Smooth muscle cell (in vitro differentiated cells): ENCODE data around the gene TNS3. TPM values are rescaled to one million over a fixed set of nuclear protein-coding genes. Genes with fewer than 3 reads are reported as not detected.

ENCODE experiments used
- DNase-seq: peaks from one replicate; lab custom pipeline; 2025; ENCODE audit not compliant: unreplicated experiment; lab: John Stamatoyannopoulos, UW
- H2AFZ ChIP-seq: fragments of 200-600 bp; sonication (generic); 2 replicates; pipeline ENCODE4 v1.6.0; 2016; ENCODE audit warnings: antibody characterized with exemption, low read depth, mild to moderate bottlenecking
- H3F3A ChIP-seq: fragments of 200-600 bp; sonication (generic); 2 replicates; pipeline ENCODE4 v1.6.0; 2017; ENCODE audit warnings: antibody characterized with exemption, low read depth
- H3K27ac ChIP-seq: fragments of 200-600 bp; sonication (generic); 2 replicates; pipeline ENCODE4 v1.5.1; 2016; ENCODE audit warnings: low read depth, mild to moderate bottlenecking
- H3K27me3 ChIP-seq: fragments of 200-600 bp; sonication (generic); 2 replicates; pipeline ENCODE4 v1.6.1; 2016; ENCODE audit warnings: low read depth, mild to moderate bottlenecking
- H3K36me3 ChIP-seq: fragments of 200-600 bp; sonication (generic); 2 replicates; pipeline ENCODE4 v1.5.1; 2016; ENCODE audit warnings: low read depth
- H3K4me1 ChIP-seq: fragments of 200-600 bp; sonication (generic); 2 replicates; pipeline ENCODE4 v1.5.1; 2016; ENCODE audit warnings: low read depth
- H3K4me2 ChIP-seq: fragments of 200-600 bp; sonication (generic); 2 replicates; pipeline ENCODE4 v1.6.0; 2016; ENCODE audit warnings: mild to moderate bottlenecking
- H3K4me3 ChIP-seq: fragments of 200-600 bp; sonication (generic); 2 replicates; pipeline ENCODE4 v1.5.1; 2016; ENCODE audit warnings: mild to moderate bottlenecking
- H3K79me2 ChIP-seq: fragments of 200-600 bp; sonication (generic); 2 replicates; pipeline ENCODE4 v1.6.0; 2016; ENCODE audit warnings: low read depth, mild to moderate bottlenecking
- H3K9ac ChIP-seq: fragments of 200-600 bp; sonication (generic); 2 replicates; pipeline ENCODE4 v1.6.0; 2016; ENCODE audit warnings: low read depth
- H3K9me3 ChIP-seq: fragments of 200-600 bp; sonication (generic); replicated peaks from 2 replicates; pipeline ENCODE4 v1.5.1; 2016; ENCODE audit warnings: low read depth
- H4K20me1 ChIP-seq: fragments of 200-600 bp; sonication (generic); 2 replicates; pipeline ENCODE4 v1.6.0; 2016; ENCODE audit warnings: low read depth
- WGBS: methylation state at CpG from one replicate; pipeline ENCODE4 v1.1.7; 2016; ENCODE audit warnings: low lambda C conversion rate; 5-methylcytosine and 5-hydroxymethylcytosine counted together
- polyA plus RNA-seq: library from polyadenylated mRNA; unstranded; fragments of >200 nt; fragmentation: Nextera tagmentation; extraction: Ambion mirVana; gene quantifications from 2 replicates; pipeline ENCODE4 v1.2.1, GENCODE V29; 2016
- total RNA-seq: library from RNA; depleted of rRNA; stranded (reverse); fragments of >200 nt; gene quantifications from 2 replicates; pipeline ENCODE4 v1.2.3, GENCODE V29; 2014
- TF ChIP-seq, protein P1 (sequence below): fragments of 200-600 bp; sonication (generic); IDR thresholded peaks from 2 replicates; pipeline ENCODE4 v1.5.1; 2017; ENCODE audit warnings: borderline replicate concordance, mild to moderate bottlenecking, antibody characterized with exemption; ENCODE audit not compliant: insufficient read depth, poor library complexity, severe bottlenecking

Gene TNS3
- total and polyA plus RNA-seq, 2 experiments from 2014 or later, result 32.6 to 50.5 TPM

DNA sequence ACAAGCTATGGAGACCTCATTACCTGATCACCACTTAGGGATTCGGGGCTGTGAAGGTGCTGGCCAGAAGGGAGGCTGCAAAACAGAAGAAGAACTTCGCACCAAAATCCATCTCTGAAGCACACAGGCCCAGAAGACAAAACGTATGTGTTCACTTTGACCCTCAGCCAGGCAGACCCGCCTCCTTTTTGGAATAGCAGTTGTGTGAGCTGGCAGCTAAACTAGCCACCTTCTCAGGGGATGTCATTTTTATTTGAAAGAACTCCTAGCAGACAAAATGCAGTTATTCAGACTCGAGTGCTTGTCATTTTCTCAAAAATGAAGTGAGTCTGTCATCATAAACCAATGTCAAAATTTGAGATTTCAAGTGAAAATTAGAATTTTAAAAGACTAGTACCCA, 71.7 kb downstream of the TNS3 start:
- Histone ChIP-seq H3K36me3 (no peaks in the 10 kb centered on the region), H3F3A (peaks cover 28% of the 10 kb centered on the region), H3K9me3 (no peaks in the 10 kb centered on the region), H3K4me3 (no peak overlapping the region), H3K27me3 (no peaks in the 10 kb centered on the region), H3K27ac (peak overlapping the region; percentile 94), H3K79me2 (peaks cover 69% of the 10 kb centered on the region), H3K9ac (no peak overlapping the region), H2AFZ (no peak overlapping the region), H4K20me1 (no peaks in the 10 kb centered on the region), H3K4me2 (peak overlapping the region; percentile 11), H3K4me1 (peaks cover 47% of the 10 kb centered on the region)
- 78% methylated on average over 5 of the region's 5 CpGs for WGBS
- TF ChIP-seq, protein P1, sequence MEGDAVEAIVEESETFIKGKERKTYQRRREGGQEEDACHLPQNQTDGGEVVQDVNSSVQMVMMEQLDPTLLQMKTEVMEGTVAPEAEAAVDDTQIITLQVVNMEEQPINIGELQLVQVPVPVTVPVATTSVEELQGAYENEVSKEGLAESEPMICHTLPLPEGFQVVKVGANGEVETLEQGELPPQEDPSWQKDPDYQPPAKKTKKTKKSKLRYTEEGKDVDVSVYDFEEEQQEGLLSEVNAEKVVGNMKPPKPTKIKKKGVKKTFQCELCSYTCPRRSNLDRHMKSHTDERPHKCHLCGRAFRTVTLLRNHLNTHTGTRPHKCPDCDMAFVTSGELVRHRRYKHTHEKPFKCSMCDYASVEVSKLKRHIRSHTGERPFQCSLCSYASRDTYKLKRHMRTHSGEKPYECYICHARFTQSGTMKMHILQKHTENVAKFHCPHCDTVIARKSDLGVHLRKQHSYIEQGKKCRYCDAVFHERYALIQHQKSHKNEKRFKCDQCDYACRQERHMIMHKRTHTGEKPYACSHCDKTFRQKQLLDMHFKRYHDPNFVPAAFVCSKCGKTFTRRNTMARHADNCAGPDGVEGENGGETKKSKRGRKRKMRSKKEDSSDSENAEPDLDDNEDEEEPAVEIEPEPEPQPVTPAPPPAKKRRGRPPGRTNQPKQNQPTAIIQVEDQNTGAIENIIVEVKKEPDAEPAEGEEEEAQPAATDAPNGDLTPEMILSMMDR, result no peak
- no peak for DNase-seq

DNA sequence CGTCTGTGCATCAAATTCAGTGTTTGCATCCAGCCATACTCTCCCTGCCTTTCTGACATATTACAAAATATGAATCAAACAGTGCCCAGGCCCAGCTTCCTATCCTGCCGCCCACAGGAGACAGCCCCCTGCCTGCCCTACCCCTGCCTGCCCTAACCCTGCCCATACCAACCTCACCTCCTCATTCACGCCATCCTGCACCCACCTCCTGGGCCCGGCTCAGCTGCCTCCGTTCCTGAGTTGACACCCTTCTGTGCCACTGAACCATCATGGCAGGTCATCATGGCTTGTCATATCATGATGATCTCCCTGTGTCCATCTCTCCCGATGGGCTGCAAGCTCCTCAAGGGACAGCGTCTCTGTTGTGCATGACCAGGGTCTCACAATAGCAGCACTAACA, 72.3 kb downstream of the TNS3 start:
- Histone ChIP-seq H3K79me2 (peaks cover 72% of the 10 kb centered on the region), H2AFZ (no peak overlapping the region), H3K9ac (no peak overlapping the region), H3K4me1 (peaks cover 49% of the 10 kb centered on the region), H3K36me3 (no peaks in the 10 kb centered on the region), H3F3A (peaks cover 23% of the 10 kb centered on the region), H3K4me2 (no peak overlapping the region), H4K20me1 (no peaks in the 10 kb centered on the region), H3K4me3 (no peak overlapping the region), H3K27ac (peak overlapping the region; percentile 94), H3K27me3 (no peaks in the 10 kb centered on the region), H3K9me3 (no peaks in the 10 kb centered on the region)
- DNase-seq, result no peak
- TF ChIP-seq, protein P1, result no peak
- WGBS, result 87% methylated on average over 7 of the region's 7 CpGs

DNA sequence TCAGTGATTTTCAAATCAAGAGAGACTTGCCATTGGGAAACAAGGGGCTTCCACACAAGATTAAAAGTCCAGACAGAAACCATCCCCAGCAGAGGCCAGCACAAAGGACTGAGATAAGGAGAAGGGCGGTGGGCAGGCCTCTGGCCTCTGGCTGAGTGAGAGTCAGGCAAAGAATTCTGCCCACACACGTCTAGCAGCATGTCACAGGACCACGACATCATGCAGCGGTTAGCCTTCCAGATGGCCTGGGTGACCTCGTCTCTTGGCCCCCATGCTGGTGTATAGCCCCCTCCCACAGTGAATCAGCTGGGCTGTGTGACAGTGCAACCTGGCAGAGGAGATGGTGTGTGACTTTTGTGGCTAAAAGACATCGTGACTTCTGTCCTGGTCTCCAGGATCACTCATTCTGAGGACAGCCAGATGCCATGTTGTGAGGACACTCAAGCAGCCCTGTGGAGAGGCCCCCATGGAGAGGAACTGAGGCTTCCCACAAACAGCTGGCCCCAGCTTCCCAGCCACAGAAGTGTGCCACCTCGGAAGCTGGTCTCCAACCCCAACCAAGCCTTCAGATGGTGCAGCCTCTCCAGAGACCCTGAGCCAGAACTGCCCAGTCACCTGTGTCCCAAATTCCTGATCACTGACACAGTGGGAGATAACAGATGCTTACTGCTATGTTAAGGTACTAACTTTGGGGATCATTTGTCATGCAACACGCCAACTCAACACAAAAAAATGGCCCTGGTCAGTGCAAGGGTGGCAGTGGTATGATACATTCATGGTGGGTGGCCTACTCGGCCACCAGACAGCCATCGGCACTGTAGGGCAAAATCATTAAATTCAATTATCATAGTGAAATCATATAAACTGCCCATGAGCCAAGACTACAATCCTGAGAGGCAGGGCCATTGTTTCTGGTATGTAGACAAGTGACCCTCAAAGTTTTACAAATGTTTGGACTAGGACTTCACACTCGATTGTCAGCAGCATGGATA, 73.2 kb downstream of the TNS3 start:
- H3F3A ChIP-seq, result peaks cover 25% of the 10 kb centered on the region
- peaks cover 81% of the 10 kb centered on the region for H3K79me2 ChIP-seq
- no peaks in the 10 kb centered on the region for H4K20me1 ChIP-seq
- H2AFZ ChIP-seq, result no peak overlapping the region
- no peaks in the 10 kb centered on the region for H3K36me3 ChIP-seq
- H3K9me3 ChIP-seq, result no peaks in the 10 kb centered on the region
- no peaks in the 10 kb centered on the region for H3K27me3 ChIP-seq
- no peak for DNase-seq
- peak overlapping the region; percentile 84 for H3K27ac ChIP-seq
- TF ChIP-seq, protein P1, result no peak
- H3K4me3 ChIP-seq, result no peak overlapping the region
- peaks cover 50% of the 10 kb centered on the region for H3K4me1 ChIP-seq
- H3K4me2 ChIP-seq, result peak overlapping the region; percentile 5
- 42% methylated on average over 11 of the region's 11 CpGs for WGBS
- H3K9ac ChIP-seq, result peak overlapping the region; percentile 52
